Activated CD4-positive, alpha-beta memory T cell treated with anti-CD3 and anti-CD28 coated beads, Interleukin-2, amount 10 ng/mL, durations not matched to agents 7 days and 5 days (primary cell): Measurements from ENCODE around the gene SGMS2. TPM values are rescaled to one million over a fixed set of nuclear protein-coding genes. Genes with fewer than 3 reads are reported as not detected.
"Not testable (repeated sequence)": the region's sequence is repeated elsewhere in the genome, so short reads cannot be mapped to it uniquely, and the experiment has no call there.

Experiments
- CTCF ChIA-PET: fragments of 350-600 bp; sonication (Branson Sonifier 250); formaldehyde crosslinking; loops from one replicate; lab custom pipeline; 2021; ENCODE audit warnings: antibody characterized with exemption, inconsistent platforms; lab: Charles Lee
- POLR2A ChIA-PET: fragments of 350-600 bp; sonication (Branson Sonifier 250); formaldehyde crosslinking; loops from one replicate; lab custom pipeline; 2021; ENCODE audit warnings: antibody characterized with exemption; lab: Charles Lee
- DNase-seq: peaks from one replicate; pipeline ENCODE4 v3.0.0-alpha.2; 2020
- H3K27ac Mint-ChIP-seq: one replicate; pipeline ENCODE4 v1.8.0; 2021; ENCODE audit warnings: mild to moderate bottlenecking, mixed read lengths
- H3K27me3 Mint-ChIP-seq: one replicate; pipeline ENCODE4 v1.8.0; 2021; ENCODE audit warnings: mixed read lengths
- H3K36me3 Mint-ChIP-seq: one replicate; pipeline ENCODE4 v1.8.0; 2021; ENCODE audit warnings: low read depth, mixed read lengths
- H3K4me1 Mint-ChIP-seq: one replicate; pipeline ENCODE4 v1.8.0; 2021; ENCODE audit warnings: mixed read lengths
- H3K4me3 Mint-ChIP-seq: one replicate; pipeline ENCODE4 v1.8.0; 2021; ENCODE audit warnings: mild to moderate bottlenecking, mixed read lengths
- H3K9me3 Mint-ChIP-seq: one replicate; pipeline ENCODE4 v1.8.0; 2021; ENCODE audit warnings: mixed read lengths
- total RNA-seq, 2 experiments: library from RNA; stranded (reverse); gene quantifications; one replicate each; pipeline ENCODE4 v1.2.3, GENCODE V29; 2021

Gene SGMS2
- total RNA-seq, 2 experiments from 2014 or later, result 0.10 to 0.48 TPM

DNA sequence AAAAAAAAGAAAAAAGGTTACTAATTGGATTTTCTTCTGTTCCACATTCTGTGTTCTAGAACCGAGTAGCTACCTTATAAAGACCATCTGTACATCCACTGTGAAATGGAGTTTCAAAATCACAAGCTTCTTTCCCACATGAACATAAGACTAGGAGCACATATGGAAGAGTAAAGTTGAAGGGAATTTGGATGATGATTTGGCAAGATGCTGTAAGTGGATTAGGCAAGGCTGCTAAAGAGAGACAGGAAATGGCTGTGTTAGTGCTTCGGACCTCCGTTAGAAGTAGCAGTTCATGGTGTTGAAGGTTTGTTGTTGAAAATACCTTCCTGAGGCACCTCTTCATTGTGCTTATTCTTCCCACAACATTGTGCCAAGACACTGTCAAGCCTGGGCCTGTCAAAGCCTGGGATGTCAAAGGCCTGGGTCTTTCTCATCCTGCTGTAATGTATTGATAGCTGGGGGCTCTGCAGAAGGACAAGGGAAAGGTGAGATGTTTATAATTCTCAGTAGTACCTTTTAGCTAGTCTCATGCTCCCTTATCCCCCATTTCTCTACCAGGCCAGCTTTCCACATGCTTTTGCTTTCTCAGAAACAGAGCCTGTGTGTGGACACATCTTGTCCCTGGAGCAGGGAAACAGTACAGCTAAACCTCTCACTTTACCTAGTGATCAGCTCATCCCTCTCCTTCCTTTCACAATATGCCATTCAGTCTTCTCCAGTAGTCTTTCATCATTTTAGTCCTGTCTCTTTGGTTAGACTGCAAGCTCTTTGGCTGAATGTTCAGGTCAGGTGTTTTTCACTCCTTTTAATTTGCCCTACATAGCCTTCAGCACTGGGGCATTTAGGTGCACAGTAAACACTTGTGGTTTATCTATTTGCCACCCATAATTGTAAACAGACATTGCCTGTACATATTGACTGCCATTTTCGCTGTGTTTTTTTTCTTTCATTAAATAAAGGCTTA lies 68.7 kb downstream of the SGMS2 start:
- Mint-ChIP-seq H3K27ac (no peak overlapping the region), H3K27me3 (peaks cover 13% of the 10 kb centered on the region), H3K4me1 (peaks cover 10% of the 10 kb centered on the region), H3K36me3 (no peaks in the 10 kb centered on the region), H3K9me3 (no peaks in the 10 kb centered on the region), H3K4me3 (no peak overlapping the region)
- POLR2A ChIA-PET, result no interaction called here
- no peak for DNase-seq
- CTCF ChIA-PET, result interaction anchor here (0.6 to 1.4 kb wide), 4 partner anchors 10 to 556 kb away, joined by 3 read pairs; no protein-coding TSS in a partner anchor

DNA sequence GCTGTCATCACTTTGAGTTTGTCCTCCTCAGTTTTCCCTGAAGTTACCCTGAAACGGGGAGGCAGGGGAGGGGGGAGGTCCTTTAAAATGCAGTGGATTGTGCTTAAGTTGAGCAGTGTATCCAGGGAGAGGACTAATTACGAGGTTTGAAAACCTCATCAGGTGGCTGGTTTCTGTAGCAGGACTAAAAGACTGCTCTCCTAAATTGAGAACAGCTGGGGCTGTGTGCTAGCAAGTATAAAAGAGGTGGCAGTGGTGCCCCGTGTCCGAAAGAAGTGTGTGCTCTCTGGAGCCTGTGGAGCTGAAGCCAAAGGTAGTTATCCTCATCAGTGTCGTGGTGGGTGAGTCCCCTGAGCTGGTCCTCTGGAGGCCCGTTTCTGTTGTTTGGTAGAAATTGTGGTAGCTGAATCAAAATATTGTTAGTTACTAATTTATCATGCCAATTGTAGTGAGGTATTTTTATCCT lies 69.4 kb downstream of the SGMS2 start:
- ChIA-PET CTCF (interaction anchor here (1.0 to 1.4 kb wide), 3 partner anchors 9 to 135 kb away, joined by 3 read pairs; no protein-coding TSS in a partner anchor), POLR2A (no interaction called here)
- no peaks in the 10 kb centered on the region for H3K36me3 Mint-ChIP-seq

DNA sequence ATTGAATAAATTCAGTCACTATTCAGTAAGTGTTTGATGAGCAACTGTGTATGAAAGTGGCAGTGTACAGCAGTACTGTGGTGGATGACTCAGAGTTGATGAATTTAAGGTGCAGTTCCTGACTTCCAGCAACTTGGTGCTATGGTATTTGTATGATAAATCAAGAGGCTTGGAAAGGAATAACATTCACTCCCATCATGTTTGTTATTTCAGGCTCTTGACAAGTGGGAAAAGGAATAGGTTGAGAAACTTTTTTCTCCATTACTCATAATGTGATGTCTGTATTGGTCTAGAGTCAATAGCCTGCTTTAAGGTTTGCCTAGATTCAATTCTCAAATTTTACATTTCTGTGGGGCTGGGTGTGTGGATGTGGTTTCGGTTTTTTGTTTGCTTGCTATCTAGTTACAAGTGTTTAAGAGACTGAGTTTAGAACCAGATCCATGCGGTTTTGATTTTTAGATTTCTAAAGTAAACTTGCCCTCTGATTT lies 71.5 kb downstream of the SGMS2 start:
- ChIA-PET CTCF (no interaction called here), POLR2A (no interaction called here)
- Mint-ChIP-seq H3K27ac (no peak overlapping the region), H3K9me3 (no peaks in the 10 kb centered on the region), H3K36me3 (no peaks in the 10 kb centered on the region), H3K27me3 (peaks cover 20% of the 10 kb centered on the region), H3K4me1 (peaks cover 10% of the 10 kb centered on the region), H3K4me3 (no peak overlapping the region)
- no peak for DNase-seq

More for the DNA sequence above, 69.4 kb downstream of the SGMS2 start:
- peaks cover 10% of the 10 kb centered on the region for H3K4me1 Mint-ChIP-seq
- H3K27me3 Mint-ChIP-seq, result peaks cover 13% of the 10 kb centered on the region
- no peak overlapping the region for H3K4me3 Mint-ChIP-seq
- no peak overlapping the region for H3K27ac Mint-ChIP-seq
- no peaks in the 10 kb centered on the region for H3K9me3 Mint-ChIP-seq
- DNase-seq, result no peak

DNA sequence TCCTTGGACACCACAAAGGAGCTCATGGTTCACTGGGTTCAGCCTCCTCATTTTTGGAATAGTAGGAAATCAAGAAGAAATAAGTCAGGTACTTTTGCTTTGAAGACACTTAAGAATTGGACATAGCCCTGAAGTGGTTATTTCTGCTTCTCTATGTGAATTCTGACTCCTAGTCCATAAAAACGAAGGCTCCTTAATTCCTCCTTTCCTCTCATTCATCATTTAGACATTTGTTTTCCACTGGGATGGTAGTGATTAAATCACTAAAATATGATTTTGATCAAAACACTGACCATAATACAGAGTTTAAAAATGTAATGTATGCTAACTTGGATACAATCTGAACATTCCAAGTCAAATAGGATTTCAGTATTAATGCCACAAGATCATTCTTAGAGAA lies 71.9 kb downstream of the SGMS2 start:
- Mint-ChIP-seq H3K27me3 (peaks cover 22% of the 10 kb centered on the region), H3K4me1 (peaks cover 10% of the 10 kb centered on the region), H3K9me3 (no peaks in the 10 kb centered on the region), H3K36me3 (no peaks in the 10 kb centered on the region), H3K4me3 (no peak overlapping the region), H3K27ac (no peak overlapping the region)
- no peak for DNase-seq
- ChIA-PET CTCF (no interaction called here), POLR2A (no interaction called here)

DNA sequence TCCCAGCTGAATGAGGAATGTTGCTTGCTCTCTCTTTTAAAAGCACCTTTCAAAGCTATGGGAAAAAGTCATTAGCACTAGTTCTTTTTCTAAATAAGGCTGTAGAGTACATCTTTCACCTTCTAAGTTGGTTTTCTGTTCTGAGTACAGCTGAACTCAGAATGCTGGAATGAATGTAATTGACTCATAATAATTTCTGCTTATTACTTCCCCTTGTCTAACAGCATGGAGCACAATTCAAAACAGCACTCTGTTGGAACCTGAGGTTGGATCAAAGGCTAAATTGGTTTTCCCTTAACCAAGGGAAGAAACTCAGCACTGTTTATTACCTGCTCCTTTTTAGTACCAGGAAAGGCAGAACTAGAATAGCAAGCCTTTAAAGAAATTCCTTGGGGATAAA lies 73.1 kb downstream of the SGMS2 start:
- peaks cover 24% of the 10 kb centered on the region for H3K27me3 Mint-ChIP-seq
- H3K4me1 Mint-ChIP-seq, result peaks cover 10% of the 10 kb centered on the region
- DNase-seq, result no peak
- no peaks in the 10 kb centered on the region for H3K36me3 Mint-ChIP-seq
- no peak overlapping the region for H3K27ac Mint-ChIP-seq
- no peak overlapping the region for H3K4me3 Mint-ChIP-seq
- CTCF ChIA-PET, result interaction anchor here (1.1 to 1.4 kb wide), 2 partner anchors 11 to 15 kb away, joined by 3 to 5 read pairs; no protein-coding TSS in a partner anchor
- H3K9me3 Mint-ChIP-seq, result no peaks in the 10 kb centered on the region
- POLR2A ChIA-PET, result no interaction called here

DNA sequence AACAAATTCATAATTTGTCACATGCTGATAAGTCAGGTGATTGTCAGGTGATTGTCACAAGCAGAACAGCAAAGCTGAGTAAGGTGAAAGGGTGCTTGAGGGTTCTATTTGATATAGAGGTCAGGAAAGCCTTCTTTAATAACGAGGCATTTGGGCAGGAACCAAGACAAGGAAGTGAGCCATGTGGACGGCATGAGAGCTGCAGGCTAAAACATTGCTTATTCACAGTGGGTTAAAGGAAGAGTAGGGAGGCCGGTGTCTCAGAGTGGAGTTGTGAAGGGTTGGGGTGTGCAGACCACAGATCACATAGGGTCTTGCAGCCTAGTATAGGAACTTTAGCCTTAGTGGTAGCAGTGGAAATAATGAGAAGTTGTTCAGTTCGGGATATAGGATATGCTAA lies 75.3 kb downstream of the SGMS2 start:
- ChIA-PET POLR2A (no interaction called here), CTCF (interaction anchor here (1.2 kb wide), 1 partner anchor 13 kb away, joined by 3 read pairs; no protein-coding TSS in a partner anchor)
- Mint-ChIP-seq H3K27ac (no peak overlapping the region), H3K4me1 (peaks cover 10% of the 10 kb centered on the region), H3K9me3 (peaks cover 8% of the 10 kb centered on the region), H3K27me3 (peaks cover 23% of the 10 kb centered on the region), H3K4me3 (no peak overlapping the region), H3K36me3 (no peaks in the 10 kb centered on the region)
- DNase-seq, result no peak

DNA sequence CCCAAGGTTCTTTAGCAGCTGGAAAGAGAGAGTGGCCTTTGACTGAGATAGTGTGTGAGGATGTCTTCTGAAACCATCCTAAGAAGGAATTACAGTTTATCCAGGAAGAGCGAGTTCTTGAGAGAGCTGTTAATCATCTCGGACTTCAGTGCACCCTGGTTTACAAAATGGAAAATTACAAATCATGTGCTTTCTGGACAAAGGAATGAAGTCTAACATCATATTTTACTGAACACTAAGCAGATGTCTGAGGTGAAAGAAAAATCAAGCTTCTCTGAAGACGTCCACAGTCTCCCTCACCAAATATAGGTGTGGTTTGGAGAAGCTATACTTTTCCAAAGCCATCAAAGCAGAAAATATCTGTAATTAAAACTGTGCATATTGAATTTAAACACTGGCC lies 75.8 kb downstream of the SGMS2 start:
- ChIA-PET CTCF (interaction anchor here (1.2 kb wide), 1 partner anchor 12 kb away, joined by 3 read pairs; no protein-coding TSS in a partner anchor), POLR2A (no interaction called here)
- peaks cover 22% of the 10 kb centered on the region for H3K27me3 Mint-ChIP-seq
- peaks cover 8% of the 10 kb centered on the region for H3K9me3 Mint-ChIP-seq
- no peaks in the 10 kb centered on the region for H3K36me3 Mint-ChIP-seq
- H3K4me3 Mint-ChIP-seq, result no peak overlapping the region
- DNase-seq, result no peak
- peaks cover 10% of the 10 kb centered on the region for H3K4me1 Mint-ChIP-seq
- H3K27ac Mint-ChIP-seq, result no peak overlapping the region

DNA sequence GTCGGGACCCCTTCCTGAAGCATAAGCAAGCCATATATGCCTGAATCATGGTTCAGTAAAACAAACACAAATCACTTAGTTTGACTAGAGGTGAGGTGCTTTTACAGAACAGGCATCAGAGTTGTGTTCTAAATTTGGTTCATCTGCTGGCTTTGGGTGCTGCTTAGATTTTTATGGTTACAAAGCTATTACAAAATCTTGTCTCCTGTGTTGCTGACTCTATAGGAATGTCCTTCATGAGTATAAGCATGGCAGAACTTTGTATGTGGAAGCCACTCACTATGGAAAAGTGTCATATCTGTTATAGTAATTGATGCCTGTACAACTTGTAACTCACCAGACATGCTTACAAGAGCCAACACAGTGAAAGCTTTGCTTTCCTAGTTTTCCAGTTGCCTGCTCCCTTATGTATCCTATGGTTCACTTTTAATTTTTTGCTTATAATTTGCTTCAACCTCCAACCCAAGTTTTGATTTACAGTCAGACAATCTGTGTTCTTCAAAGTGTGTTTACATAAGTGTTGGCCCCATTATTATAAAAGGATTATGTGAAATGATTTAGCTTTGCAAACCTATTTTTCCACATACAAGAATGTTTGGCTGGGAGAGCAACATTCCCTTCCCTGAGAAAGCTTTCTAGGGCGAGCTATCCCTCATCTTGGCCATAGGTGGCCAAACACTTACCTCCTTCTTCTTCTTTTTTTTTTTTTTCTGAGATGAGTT lies 76.6 kb downstream of the SGMS2 start:
- Mint-ChIP-seq H3K36me3 (no peaks in the 10 kb centered on the region), H3K9me3 (peaks cover 10% of the 10 kb centered on the region), H3K4me3 (no peak overlapping the region), H3K27me3 (peaks cover 20% of the 10 kb centered on the region), H3K27ac (no peak overlapping the region), H3K4me1 (peaks cover 5% of the 10 kb centered on the region)
- DNase-seq, result no peak
- CTCF ChIA-PET, result no interaction called here
- POLR2A ChIA-PET, result no interaction called here

DNA sequence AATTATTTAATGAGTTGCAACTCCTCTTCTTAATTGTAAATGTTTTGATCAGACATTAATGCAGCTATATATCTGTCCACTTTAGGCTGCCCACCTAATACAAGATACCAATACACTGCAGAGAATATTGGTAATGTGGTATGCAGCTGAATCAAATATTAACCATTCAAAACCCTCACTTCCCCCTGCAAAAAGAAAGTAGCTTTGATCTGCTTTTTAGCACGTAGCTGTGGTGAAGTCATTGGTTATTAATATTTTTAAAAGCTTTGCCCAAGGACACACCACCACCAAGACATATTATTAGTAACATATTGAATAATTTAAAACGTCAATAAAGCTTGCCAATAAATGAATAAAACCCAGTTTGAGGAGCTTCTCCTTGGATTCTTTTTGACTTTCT lies 78.0 kb downstream of the SGMS2 start:
- ChIA-PET CTCF (interaction anchor here (1.1 to 1.3 kb wide), 3 partner anchors 8 to 144 kb away, joined by 3 read pairs; no protein-coding TSS in a partner anchor), POLR2A (no interaction called here)
- Mint-ChIP-seq H3K4me1 (no peaks in the 10 kb centered on the region), H3K27me3 (peaks cover 15% of the 10 kb centered on the region), H3K36me3 (no peaks in the 10 kb centered on the region), H3K27ac (no peak overlapping the region), H3K4me3 (no peak overlapping the region), H3K9me3 (peaks cover 10% of the 10 kb centered on the region)
- DNase-seq, result no peak

DNA sequence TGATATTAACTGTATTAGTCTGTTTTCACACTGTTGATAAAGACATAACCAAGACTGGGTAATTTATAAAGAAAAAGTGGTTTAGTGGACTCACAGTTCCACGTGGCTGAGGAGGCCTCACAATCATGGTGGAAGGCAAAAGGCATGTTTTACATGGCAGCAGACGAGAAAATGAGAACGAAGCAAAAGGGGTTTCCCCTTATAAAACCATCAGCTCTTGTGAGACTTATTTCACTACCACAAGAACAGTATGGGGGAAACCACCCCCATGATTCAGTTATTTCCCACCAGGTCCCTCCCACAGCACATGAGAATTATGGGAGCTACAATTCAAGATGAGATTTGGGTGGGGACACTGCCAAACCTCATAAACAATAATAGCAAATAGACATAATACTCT lies 80.3 kb downstream of the SGMS2 start:
- H3K4me1 Mint-ChIP-seq, H3K27me3 Mint-ChIP-seq, H3K36me3 Mint-ChIP-seq, POLR2A ChIA-PET, H3K4me3 Mint-ChIP-seq, DNase-seq, CTCF ChIA-PET, H3K27ac Mint-ChIP-seq: not testable (repeated sequence)
- peaks cover 10% of the 10 kb centered on the region for H3K9me3 Mint-ChIP-seq

DNA sequence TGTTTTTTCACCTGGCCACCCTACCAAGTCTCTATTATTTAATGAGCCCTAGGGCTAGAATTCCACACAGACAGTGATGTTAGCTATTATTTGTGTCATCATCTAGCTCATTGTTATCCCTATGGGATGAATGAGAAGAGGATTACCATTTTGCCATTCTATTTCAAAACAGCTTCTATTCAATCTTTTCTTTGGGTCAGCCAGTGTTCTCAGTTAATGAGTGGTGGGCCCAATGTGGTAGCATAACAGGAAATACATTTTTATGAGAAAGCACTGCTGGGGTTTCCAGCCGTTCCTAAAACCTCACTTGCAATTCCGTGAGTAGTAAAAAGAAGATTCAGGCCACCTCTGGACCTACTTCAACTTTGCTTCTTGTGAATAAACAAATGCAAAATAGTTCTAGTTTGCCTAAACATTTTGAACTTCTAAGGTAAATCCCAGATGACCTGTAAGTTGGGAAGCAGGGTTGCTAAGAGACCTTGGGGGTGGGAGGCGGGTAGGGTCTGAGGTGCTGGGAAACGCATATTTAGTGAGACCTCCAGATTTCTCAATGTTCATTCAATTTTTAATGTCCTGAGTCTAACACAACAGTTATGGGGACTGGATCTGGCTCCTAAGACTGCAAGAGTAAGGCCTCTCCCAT lies 81.8 kb downstream of the SGMS2 start:
- peaks cover 4% of the 10 kb centered on the region for H3K27me3 Mint-ChIP-seq
- no peak for DNase-seq
- no peak overlapping the region for H3K4me3 Mint-ChIP-seq
- POLR2A ChIA-PET, result no interaction called here
- no peaks in the 10 kb centered on the region for H3K4me1 Mint-ChIP-seq
- H3K27ac Mint-ChIP-seq, result no peak overlapping the region
- H3K36me3 Mint-ChIP-seq, result no peaks in the 10 kb centered on the region
- CTCF ChIA-PET, result no interaction called here
- peaks cover 10% of the 10 kb centered on the region for H3K9me3 Mint-ChIP-seq

DNA sequence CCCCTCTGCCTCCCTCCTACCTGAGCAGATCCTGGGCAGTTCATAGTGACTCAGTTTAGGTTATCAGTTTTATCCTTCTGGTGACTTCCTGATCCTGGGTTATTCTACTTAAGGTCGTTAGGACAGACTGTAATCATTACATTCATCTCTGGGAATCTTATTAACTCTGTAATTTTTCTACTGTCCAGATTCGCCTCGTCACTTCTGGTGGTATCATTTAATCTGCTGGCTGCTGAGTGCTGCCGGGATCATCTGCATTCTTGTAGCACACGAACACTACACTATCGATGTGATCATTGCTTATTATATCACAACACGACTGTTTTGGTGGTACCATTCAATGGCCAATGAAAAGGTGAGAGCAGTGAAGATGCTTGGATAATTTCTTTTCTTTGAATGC lies 83.6 kb downstream of the SGMS2 start:
- POLR2A ChIA-PET, result no interaction called here
- CTCF ChIA-PET, result interaction anchor here (0.6 to 3.6 kb wide), 2 partner anchors 133 to 151 kb away, joined by 3 to 12 read pairs; no protein-coding TSS in a partner anchor
- H3K27me3 Mint-ChIP-seq, result peaks cover 2% of the 10 kb centered on the region

More for the DNA sequence above, 83.6 kb downstream of the SGMS2 start:
- no peak overlapping the region for H3K4me3 Mint-ChIP-seq
- peaks cover 7% of the 10 kb centered on the region for H3K9me3 Mint-ChIP-seq
- no peak overlapping the region for H3K27ac Mint-ChIP-seq
- H3K36me3 Mint-ChIP-seq, result no peaks in the 10 kb centered on the region
- DNase-seq, result no peak
- no peaks in the 10 kb centered on the region for H3K4me1 Mint-ChIP-seq
